ENCODE measurements around the gene NSMF.

The NSMF gene

DNA sequence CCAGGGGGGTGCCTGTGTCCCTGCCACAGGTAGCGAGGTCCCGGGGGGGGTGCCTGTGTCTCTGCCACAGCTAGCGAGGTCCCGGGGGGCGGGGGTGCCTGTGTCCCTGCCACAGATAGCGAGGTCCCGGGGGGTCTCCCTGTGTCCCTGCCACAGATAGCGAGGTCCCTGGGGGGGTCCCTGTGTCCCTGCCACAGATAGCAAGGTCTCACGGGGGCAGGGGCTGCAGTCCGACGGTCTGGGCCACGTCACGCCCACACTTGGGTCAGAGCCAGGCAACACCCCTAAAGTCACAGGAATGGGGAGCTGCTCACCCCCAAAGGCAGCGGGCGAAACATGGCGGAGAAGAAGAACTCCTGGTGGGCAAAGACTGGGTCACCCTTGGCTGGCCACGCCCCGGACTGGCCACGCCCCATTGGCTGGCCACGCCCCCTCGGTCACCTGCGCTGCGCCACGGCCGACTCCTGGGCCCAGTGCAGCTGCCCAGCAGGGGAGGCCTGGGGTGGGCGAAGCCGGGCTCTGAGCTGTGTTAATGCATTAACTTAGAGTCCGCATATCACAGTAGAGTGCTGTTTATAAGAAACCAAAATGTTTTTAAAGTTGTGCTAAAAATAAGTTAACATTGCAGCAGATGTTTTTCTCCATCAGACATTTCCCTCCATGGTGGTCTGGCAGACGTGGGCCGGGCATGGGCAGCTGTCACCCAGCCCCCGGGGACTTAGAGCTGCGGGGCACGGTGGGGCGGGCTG lies 29.0 kb downstream of the NSMF start:
- peak; percentile 60 for DNase-seq

DNA sequence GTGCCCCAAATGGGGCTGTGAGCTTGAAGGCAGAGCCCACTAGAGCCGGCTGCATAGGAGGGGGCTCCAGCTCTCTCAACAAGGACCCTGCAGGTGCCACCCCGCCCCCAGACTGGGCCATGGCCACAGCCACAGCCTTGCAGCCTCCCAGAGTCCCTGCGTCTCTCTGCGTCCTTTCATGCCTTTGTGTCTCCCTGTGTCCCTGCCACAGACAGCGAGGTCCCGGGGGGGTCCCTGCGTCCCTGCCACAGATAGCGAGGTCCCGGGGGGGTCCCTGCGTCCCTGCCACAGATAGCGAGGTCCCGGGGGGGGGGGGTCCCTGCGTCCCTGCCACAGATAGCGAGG lies 29.6 kb downstream of the NSMF start:
- no peak for DNase-seq

GRCh38 chr9:137428841-137429545 lies 30.1 kb downstream of the NSMF start:
- DNase-seq, result no peak

- DNase-seq, result no peak
Observed at GRCh38 chr9:137428311-137428630, 30.9 kb downstream of the NSMF start.

DNA sequence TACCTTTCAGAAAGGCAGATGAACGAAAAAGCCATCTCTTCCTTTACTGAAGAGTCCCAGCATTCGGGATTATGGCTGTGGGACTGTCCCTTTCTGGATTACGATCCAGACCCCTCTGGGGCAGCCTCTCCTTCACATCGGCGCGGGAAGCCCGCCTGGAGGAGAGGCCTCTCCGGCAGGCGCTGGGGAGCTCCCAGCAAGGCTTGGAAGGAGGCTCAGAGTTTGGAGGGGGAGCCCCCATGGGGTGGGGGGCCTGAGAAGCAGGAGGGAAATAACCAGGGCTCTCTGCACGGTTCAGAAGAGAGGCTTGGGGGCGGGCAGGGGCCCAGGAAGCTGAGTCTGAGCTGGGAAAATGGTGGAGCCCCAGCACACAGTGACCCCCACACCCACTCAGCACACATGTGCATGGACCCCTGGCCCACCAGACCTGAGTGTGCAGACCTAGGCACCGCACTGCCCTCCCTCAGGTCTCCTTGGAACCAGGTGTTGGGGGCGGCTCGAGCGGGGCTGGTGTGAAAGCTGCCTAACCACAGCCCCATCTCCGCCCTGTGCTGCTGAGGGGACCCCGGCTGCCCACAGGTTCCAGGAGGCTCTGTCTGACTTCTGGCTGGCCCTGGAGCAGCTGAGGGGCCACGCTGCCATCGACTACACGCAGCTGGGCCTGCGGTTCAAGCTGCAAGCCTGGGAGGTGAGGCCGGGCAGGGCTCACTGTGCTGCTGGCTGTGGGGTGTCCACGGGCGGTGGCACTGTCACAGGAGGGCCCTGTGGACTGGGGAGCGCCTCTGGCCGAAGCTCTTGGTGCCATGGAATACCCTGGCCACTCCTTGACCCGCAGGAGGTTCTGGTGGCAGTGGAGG lies 31.5 kb downstream of the NSMF start:
- no peak for DNase-seq

GRCh38 chr9:137426018-137426681 lies 33.0 kb downstream of the NSMF start:
- no peak for DNase-seq

DNA sequence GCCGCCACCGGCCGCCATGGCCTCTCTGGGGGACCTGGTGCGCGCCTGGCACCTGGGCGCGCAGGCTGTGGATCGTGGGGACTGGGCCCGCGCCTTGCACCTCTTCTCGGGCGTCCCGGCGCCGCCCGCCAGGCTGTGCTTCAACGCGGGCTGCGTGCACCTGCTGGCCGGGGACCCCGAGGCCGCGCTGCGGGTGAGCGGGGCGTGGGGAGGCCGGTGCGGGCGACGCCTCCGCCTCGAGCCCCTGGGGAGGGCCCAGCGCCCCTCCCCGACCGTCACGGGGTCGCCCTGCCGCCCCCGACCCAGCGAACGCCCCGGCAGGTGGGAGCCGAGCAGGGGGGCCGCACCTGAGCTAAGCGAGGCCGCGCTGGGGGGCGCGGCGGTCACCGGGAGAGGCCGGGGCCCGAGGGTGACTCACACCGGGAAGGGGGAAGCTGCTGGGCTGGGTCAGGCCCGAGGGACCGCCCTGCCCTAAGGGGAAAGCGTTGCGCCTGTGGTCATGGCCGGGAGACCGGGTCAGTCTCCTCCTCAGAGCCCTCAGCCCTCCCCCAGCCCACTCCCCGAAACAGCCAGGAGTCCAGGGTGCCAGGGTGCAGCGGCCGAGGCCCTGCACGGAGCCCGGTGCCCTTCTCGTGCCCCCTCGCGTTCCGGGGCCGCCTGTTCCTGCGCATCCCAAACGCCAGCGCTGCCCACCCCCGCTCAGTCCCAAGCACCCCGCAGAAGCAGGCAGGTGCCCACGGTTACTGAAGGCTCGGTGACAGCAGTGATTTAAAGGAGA lies 35.4 kb downstream of the NSMF start:
- DNase-seq, result no peak

- peak; percentile 83 for DNase-seq
Observed at GRCh38 chr9:137422604-137423513, 36.3 kb downstream of the NSMF start, which contains the start of the genes EXD3 and NOXA1. EXD3 (minus strand) TSS chr9:137423162; CDS start chr9:137395357, 27,805 bp downstream. NOXA1 (plus strand) TSS chr9:137423393; CDS start chr9:137423530, 137 bp downstream.

DNA sequence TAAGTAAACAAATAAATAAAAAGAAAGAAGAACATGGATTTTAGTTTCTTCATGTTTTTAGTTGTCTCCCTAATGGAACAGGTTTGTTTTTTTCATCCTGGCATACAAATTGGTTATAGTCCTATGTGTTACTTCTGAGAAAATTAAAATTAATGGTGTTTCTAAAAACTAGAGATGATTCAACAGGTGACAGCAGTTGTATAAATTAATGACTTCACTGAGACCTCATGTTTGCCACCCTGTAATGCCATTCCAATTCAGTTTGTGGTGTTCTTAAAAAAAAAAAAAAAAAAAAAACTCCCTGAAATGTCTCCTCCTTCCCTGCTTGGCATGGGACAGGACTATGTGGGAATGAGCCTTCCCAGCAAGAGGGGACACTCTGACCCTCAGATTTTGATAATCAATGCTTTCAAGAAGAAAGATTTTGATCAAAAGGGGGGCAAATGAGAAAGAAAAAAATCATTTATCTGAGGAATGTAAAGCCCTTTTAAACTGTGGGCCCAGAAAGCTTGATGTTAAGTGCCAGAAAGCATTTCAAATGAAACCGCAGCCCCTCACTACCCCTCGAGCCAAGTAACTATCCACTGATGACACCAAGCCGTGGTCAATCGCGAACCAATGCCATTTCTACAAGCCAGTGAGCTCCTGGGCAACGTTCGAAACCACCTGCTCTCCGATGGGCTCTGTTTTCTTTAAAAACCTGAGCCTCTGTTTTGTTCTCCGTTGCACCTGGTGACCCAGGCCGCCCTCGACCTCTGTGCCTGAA lies 37.1 kb downstream of the NSMF start:
- DNase-seq, result peak; percentile 10

DNA sequence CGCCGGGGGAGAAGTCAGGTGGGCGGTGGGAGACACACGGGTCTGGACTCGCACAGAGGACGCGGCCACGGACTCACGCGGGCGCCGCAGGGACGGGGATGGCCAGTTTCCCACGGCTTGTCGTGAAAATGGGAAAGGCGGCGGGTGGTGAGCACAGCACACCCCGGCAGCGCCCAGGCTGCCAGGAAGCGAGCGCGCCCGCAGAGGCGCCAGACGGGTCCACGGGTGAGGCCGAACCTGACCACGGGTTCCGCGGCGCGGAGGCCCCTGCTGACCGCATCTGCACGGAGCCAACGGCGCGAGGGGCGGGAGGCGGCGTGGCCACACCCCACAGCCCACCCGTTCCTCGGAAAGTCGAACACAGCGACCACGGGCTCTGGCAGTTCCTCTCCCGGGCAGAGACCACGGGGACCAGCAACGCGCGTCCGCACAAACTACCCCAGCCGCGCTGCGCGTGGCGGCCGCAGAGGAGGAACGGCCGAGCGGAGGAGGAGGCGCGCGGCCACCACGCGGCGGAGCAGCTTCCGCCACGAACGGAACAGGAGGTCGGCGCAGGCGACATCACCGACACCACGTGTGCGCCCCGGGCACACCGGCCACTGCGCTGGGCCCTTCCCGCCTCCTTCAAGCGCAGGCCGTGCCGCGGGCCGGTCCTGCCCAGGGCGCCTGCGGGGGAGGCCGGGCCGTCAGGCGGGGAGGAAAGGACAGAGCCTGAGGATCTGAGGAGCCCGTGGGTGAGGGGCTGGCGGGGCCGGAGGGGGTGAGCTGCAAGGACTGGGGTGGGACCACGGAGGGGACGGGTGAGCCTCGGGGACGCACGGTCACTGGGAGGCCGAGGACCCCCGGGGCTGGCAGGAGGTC lies 41.7 kb downstream of the NSMF start:
- no peak for DNase-seq

DNA sequence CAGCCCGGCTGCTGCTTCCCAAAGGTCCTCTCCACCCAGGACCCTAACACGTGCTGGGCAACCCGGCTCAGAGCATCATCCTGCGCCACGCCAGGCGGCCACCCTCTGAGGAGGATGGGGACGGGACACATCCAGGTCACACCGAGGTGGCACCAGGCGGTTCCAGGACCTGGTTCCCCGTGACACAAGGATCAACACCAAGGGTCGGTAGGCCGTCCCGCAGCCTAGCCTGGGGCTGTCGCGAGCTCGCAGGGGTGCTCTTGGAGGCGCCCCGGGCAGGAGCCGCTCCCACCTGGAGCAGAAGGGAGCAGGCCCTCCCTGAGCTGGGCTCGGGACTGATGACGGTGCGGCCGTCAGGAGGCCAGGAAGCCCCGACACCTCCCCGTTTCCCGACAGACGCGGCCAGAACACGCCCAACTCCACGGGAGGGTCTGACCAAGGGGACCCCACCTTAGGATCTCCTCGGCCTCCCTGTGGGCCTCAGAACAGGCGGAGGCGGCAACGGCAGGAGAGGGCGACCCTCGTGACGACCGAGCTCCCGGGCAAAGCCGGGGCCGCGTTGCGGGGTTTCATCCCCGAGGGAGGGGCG lies 42.5 kb downstream of the NSMF start:
- no peak for DNase-seq

DNA sequence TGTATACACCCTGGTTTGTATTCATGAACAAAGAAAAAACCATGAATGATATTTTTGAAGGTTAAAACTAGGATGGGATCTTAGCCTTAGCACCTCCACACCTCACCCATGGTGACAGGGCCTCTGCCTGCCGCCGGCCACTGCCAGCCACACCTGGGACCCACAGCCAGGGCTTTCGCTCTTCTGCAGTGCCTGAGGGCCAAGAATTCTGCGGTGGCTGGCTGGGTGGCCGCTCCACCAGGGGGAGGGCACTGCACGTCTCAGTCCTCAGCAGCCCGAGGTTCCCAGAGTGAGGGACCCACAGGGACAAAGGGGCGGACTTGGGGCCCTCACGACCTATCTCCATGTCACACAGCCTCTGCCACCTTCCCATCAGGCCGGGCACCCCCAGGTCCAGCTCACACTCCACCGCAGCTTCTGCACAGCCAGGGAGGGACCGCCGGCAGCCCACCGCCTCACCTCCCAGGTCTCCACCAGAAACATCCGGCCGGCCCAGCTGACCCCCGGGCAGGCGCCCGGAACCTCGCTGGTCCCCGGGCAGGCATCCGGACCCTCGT lies 43.0 kb downstream of the NSMF start:
- DNase-seq, result no peak

DNA sequence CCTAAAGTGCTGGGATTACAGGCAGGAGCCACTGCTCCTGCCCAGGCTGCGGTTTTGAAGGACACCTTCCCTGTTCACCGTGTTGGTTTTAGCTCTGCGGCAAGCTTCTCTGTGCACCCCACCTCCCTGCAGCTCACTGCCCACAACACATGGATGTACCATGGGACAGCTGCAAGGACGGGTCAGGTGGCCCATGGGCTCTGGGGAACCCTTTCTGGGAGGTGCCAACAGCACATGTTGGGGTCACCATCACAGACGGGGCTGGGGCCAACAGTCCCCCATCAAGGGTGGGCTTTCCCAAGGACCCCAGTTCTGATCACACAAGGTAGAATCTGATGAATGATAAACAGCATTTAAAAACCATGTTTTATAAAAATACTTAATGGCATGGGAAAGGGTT lies 43.7 kb downstream of the NSMF start:
- no peak for DNase-seq

GRCh38 chr9:137412431-137412830 lies 46.7 kb downstream of the NSMF start:
- no peak for DNase-seq

DNA sequence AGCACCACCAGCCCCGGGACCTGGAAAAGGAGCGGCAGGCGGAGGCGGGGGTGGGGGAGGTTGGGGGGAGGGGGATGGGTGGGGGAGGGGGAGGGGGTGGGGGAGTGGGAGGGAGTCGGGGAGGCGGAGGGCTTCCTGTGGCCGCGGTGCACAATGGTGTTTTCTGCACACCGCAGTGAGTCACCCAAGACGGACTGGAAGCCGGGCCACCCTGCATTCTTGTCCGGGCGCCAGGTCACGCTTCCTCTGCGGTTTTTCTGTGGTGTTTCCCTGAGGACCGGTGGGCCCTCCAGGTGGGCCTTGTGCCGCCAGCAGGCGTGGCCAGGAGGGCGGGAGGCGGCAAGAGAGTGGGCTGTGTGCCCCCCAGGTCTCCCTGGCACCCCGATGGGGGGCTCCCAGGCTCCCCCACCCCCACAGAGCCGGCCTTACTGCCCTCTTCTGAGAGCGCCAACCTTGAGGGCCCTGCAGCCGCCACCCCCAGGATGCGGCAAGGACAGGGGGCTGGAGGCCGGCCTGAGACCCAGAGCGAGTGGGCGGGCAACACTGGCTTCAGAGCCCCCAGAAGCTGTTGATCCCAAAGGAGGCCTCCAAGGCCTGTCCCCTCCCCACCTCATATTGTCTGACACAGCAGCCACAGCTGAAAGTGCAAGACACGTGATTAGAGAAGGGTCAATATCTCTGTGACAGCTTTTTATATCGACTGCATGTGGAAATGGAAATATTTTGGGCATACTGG lies 47.3 kb downstream of the NSMF start:
- DNase-seq, result no peak

- no peak for DNase-seq
Observed at GRCh38 chr9:137411260-137411644, 47.9 kb downstream of the NSMF start.

- DNase-seq, result no peak
Observed at GRCh38 chr9:137410891-137411249, 48.3 kb downstream of the NSMF start.
